Skeletal muscle cell (primary cell): Measurements from ENCODE around the gene ANTXRL.
"Not testable (repeated sequence)": the region's sequence is repeated elsewhere in the genome, so short reads cannot be mapped to it uniquely, and the experiment has no call there.

Source experiments
- DNase-seq: peaks from one replicate; pipeline ENCODE4 v3.0.0-alpha.2; 2010; ENCODE audit warnings: low read depth
- H3K4me3 ChIP-seq: 2 replicates; pipeline ENCODE4 v1.5.1; 2011; ENCODE audit warnings: low read depth, mild to moderate bottlenecking, control low read depth, low read length, moderate library complexity

ANTXRL gene

DNA sequence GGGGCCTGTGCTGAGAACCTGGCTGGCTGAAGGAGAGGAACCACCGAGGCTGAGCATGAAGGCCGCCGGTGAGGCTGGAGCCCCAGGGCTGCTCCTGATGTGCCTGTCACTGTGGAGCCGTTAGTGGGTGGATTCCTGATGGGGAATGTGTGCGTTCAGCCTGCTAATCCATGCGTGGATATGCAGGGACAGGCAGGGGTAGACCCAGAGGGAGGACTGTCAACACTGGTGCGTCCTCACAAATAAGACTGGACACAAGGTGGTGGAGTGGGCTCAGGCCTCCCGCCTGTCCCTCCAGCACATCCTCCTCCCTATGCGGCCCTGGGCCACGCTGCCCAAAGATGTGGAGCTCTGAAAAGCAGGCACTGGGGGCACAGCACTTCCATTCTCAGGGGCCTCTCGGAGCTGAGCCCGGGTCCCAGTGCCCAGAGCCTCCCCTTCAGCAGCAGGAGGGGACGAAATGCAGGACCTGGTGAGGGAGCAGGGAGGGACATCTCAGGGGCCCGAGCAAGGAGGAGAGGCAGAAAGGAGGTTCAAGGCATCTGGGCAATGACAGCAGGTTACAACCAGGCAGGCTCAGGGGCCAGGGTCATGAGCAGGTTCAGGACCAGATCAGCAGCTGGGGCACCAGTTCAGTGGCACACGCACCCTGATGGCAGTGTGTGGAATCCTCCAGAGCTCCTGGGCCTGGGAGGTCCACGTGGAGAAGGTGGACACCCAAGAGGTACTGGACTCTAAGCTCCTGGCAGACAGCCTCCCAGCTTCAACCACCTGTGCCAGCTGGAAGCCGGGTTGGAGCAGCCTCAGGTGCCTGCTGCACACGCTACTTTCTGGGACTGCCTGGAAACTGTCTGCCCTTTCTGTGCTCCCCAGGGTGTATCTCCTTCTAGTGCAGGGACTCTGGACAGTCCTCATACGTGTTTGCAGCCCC is 33.5 kb upstream of the ANTXRL start:
- DNase-seq = no peak
- H3K4me3 ChIP-seq = no peak overlapping the region

DNA sequence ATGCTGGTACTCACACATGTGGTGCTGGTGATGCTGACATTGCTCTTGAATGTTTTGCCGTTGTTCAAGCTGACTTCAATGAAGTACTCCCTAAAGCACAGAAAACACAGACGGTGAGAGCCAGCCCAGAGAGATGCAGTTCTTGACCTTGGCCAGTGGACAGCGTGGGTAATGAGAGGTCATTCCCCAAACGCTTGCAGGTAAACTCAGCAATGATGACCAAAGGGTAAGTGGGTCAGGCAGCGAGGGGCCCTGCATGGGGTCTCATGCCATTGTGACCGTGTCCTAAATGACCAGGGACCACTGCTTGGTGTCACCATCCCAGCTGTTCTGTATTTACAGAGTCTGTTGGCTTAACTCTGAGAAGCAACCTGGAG is 32.8 kb upstream of the ANTXRL start:
- H3K4me3 ChIP-seq = no peak overlapping the region
- no peak for DNase-seq

DNA sequence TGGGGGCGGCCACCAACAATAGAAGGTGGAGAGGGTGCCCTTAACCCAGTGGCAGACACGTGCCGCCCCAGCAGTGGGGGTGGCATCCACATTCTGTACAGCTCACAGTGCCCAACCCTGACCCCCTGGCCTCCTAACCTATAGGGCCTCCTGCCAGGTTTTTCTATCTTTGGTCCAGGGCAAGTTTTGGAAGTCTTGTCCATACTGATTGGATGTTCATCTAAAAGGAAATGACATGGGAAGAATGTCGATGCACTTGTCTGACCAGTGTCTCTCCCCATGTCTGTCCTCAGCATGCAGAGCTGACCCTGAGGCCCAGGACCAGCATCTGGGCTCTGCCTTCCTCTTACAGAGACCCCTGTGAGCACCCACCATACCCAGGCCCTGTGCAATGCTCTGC is 32.3 kb upstream of the ANTXRL start:
- no peak overlapping the region for H3K4me3 ChIP-seq
- DNase-seq = no peak

GRCh38 chr10:46255210-46255609 is 31.6 kb upstream of the ANTXRL start:
- H3K4me3 ChIP-seq, DNase-seq: not testable (repeated sequence)

- DNase-seq = no peak
- H3K4me3 ChIP-seq = no peak overlapping the region
Measured at GRCh38 chr10:46255801-46256747, 30.7 kb upstream of the ANTXRL start.

GRCh38 chr10:46257099-46257498 is 29.7 kb upstream of the ANTXRL start:
- H3K4me3 ChIP-seq = no peak overlapping the region
- no peak for DNase-seq

- not testable (repeated sequence) for H3K4me3 ChIP-seq, DNase-seq
Measured at GRCh38 chr10:46262906-46263560, 23.8 kb upstream of the ANTXRL start.

DNA sequence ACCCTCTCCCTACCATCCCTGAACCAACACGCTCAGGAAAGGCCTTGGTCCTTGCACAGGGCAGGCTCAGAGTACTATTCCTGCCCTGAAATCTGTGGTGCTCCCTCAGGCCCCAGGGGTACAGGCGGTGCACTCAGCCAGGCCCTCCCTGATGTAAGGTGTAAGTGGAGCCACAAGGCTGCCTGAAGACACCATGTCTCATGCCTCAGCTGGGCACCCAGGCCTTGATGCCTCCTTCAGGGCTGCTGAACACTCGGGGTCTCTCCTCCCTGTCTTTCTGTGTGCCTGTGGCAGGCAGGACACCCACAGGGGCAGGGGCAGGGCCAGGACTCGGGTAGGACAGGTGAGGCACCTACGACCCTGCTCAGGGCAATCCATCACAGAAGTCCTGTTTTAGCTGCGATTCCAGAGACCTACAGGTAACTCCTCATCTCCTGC is 22.9 kb upstream of the ANTXRL start:
- DNase-seq = no peak
- H3K4me3 ChIP-seq = no peak overlapping the region

DNA sequence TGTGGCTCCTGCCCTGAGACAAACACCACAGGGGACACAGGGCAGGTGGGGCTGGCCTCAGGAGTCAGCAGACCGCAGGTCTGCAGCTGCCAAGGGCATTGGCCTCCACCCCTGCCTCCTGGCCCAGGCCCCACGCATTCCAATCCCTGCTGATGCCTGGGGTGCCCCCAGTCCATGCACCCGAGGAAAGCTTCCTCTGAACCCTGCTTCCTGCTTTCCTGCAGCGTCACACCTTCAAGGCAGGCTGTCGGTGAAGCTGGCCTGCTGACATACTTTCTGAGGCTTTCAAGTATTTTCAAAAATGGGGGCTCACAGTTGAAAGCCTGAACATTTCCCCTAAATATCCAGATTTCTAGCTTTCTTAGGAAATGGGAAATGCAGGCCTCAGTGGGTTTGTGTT is 22.5 kb upstream of the ANTXRL start:
- no peak overlapping the region for H3K4me3 ChIP-seq
- no peak for DNase-seq

- H3K4me3 ChIP-seq = no peak overlapping the region
- no peak for DNase-seq
Measured at GRCh38 chr10:46264737-46265368, 21.9 kb upstream of the ANTXRL start.

DNA sequence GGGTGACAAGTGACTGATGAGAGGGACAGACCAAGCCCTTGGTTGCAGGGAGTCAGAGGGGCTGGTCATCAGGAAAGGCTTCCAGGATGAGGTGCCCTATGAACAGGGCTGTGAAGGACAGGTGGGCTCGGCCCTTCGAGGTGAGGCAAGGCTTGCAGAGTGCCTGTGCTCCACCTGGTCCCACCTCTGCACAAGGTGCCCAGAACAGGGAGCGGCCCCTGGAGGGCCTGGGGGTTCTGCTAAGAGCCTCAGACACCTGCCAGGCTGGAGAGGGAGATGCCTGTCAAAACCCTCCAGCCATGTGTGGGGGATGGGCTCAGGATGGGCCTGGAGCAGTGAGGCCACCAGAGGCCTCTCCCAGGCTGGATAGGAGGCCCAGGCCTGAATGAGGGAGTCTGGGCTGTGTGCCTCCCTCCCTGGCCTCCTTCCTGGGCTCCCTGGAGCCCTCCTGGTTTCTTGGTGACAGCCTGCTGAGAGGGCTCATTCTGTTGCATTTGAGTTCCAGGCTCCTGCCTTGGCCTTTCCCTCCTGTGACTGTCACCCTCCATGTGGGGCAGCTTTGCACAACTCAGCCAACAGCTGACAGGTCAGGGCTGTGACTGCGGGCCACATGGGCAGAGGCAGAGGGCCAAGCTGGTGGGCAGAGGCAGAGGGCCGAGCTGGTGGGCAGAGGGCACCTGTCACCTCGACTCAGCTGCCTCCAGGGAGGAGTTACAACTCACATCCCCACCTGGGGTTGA is 21.1 kb upstream of the ANTXRL start:
- not testable (repeated sequence) for H3K4me3 ChIP-seq, DNase-seq

DNA sequence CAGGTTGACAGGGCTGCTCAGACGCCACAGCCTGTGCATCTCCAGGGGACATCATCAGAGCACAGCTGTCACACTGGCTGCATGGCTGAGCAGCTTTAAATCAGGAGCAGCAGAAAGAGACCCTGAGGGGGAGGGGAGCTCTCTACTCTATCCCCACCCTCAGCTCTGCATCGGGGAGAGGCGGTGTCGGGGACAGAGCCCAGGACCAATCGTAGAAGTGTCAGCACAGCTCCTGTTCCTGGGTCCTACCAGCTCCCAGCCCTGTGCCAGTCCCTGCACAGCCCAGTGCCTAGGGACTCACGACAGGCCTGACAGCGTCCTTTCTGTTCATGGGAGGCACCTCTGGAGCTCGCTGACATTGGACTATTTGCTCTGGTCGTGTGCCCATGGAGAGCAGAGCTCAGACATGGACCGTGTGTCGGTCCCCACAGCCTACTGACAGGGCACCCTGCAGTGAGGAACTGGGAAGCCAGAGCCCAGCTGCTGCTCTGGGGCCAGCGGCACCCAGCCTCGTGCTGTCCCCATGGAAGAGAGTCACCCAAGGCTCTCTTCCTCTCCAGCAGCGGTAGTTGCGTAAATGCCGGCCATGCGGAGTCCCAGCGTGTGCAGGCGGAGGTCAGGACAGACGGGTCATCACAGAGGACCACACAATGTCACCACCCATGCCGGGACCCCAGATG is 20.4 kb upstream of the ANTXRL start:
- DNase-seq = no peak

DNA sequence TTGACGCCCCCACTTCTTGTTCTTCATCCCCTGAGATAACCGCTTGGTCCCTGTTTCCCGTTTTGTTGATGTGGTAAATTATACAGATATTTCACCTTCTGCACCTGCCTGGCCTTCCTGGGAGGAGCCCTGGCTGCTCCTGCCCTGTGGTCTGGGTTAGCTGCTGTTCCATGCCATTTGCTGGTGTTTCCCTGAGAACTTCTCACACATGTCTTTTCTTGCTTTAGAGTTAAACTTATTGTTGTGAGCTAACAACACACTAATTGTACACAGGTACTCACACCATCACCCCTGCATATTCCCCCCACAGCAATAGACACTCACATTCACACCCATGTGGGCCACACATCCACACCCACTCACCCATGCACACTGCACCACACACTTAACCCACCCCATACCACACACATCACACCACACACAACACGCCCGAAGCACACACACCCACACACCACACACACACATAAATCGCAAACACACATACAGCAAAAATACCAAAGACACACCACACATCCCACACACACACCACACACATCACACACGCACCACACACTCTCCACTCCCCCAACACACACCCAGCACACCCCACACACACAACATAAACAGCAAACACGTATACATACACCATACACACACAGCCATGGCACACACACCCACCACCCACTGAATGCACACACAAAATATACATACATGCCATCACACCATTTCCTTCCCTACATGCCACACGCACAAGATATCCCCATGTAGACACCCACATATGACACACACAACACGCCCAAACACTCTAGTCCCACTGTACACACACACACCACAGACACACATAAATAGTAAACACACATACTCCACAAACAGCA is 19.4 kb upstream of the ANTXRL start:
- DNase-seq = no peak
- H3K4me3 ChIP-seq = no peak overlapping the region

More for the DNA sequence above, 20.4 kb upstream of the ANTXRL start:
- H3K4me3 ChIP-seq = no peak overlapping the region

DNA sequence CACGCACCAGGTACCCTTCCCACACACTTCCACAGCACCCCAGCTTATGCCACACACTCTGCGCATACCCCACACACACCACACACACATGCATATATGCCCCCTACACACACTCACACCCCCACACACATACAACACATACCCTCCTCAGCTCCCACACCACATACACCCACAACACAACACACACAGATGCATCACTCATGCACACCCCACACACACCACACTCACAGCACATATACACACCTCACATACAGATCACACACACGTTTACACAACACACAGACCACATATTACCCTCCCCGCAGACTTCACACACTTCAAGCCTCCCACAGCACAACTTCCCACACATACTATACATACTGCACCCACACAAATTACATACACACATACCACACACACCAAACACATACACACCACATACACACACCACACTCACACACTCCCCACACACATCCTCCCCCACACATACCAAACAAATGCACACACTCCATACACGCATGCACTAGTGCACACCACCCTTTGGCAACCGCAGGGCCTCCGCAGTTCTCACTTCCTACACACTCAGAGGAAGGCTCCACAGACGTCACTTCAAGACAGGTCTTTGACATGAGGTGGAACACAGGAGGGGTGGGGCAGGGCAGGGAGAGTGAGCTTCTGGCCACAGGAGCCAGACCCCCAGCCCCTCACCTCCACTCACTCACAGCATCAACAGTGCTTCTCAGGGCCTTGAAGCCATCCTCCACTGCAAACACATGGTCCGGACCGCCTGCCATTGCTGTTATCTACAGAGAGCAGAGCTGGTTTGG is 18.5 kb upstream of the ANTXRL start:
- DNase-seq = no peak
- no peak overlapping the region for H3K4me3 ChIP-seq

DNA sequence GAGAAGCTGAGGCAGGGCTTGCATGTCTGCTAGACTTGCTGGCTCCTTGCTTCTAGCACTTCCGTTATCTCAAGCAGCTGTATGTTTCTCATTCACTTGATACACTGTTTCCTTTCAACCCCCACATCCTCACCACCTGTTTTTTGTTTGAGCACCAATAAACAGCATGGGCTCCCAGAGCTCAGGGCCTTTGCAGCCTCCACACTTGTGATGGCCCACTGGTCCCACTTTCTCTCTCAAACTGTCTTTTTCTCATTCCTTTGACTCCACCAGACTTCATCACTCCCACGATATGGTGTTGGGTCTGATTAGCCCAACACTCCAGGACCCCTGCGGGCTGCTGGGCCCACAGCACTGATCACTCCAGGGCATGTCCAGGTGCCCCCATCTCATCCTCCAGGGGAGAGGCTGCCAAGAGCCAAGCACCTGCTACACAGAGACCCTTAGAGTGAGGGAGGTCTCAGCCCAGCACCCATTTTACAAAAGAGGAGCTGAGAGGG is 17.2 kb upstream of the ANTXRL start:
- H3K4me3 ChIP-seq, DNase-seq: not testable (repeated sequence)

GRCh38 chr10:46270086-46270811 is 16.5 kb upstream of the ANTXRL start:
- H3K4me3 ChIP-seq = no peak overlapping the region
- no peak for DNase-seq
